ENCODE measurements around the gene ITGB5. TPM values are rescaled to one million over a fixed set of nuclear protein-coding genes. Genes with fewer than 3 reads are reported as not detected.

ITGB5 gene
- total RNA-seq, 1 experiment from 2014 or later = 67.2 TPM

DNA sequence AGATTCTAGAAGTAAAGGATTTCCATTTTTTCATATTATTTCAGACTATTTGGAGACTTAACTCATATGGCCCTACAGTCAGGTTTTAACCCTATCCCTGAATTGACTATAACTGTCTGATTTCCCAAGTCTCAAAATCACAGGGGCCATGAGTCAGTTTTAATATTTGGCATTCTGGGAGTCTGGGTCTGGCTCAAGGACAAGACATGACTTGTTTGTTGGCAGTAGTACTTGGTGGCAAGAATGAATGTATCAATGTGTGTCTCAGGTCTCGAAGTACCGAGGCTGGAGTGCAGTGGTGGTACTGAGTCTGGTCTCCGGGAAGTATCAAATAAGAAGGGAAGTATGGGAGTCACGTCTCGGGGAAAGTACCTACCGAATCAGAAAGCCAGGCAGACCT, 146.1 kb downstream of the ITGB5 start:
- Histone ChIP-seq H3K36me3 (ENCODE audit: low read depth, low read length) (peaks cover 33% of the 10 kb centered on the region), H3K4me1 (ENCODE audit: insufficient read depth, low read length) (no peaks in the 10 kb centered on the region), H3F3A (ENCODE audit: low read length, unreplicated experiment) (no peaks in the 10 kb centered on the region), H3K79me2 (ENCODE audit: low read length) (no peaks in the 10 kb centered on the region), H3K27me3 (ENCODE audit: low read length) (no peaks in the 10 kb centered on the region), H3K9me2 (replicated peaks; ENCODE audit: low read length) (no peaks in the 10 kb centered on the region), H3K4me3 (ENCODE audit: low read length) (no peak overlapping the region), H3K9ac (ENCODE audit: low read length) (no peak overlapping the region), H2AFZ (ENCODE audit: low read length) (no peak overlapping the region), H3K4me2 (ENCODE audit: low read length) (no peak overlapping the region), H3K9me3 (ENCODE audit: low read length) (no peaks in the 10 kb centered on the region), H4K20me1 (ENCODE audit: low read length) (no peaks in the 10 kb centered on the region), H3K27ac (ENCODE audit: low read length) (no peak overlapping the region)
- intact Hi-C loops (cut with micrococcal nuclease) = no loop called here
- no TSS peak for BruUV-seq (replicated peaks)
- TF ChIP-seq EZH2phosphoT487 (IDR thresholded peaks at IDR 0.05; ENCODE audit: borderline replicate concordance, low read length) = no peak
- TF ChIP-seq, protein P1, sequence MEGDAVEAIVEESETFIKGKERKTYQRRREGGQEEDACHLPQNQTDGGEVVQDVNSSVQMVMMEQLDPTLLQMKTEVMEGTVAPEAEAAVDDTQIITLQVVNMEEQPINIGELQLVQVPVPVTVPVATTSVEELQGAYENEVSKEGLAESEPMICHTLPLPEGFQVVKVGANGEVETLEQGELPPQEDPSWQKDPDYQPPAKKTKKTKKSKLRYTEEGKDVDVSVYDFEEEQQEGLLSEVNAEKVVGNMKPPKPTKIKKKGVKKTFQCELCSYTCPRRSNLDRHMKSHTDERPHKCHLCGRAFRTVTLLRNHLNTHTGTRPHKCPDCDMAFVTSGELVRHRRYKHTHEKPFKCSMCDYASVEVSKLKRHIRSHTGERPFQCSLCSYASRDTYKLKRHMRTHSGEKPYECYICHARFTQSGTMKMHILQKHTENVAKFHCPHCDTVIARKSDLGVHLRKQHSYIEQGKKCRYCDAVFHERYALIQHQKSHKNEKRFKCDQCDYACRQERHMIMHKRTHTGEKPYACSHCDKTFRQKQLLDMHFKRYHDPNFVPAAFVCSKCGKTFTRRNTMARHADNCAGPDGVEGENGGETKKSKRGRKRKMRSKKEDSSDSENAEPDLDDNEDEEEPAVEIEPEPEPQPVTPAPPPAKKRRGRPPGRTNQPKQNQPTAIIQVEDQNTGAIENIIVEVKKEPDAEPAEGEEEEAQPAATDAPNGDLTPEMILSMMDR (conservative IDR thresholded peaks at IDR 0.05; ENCODE audit: low read depth, low read length) = no peak
- TF ChIP-seq EZH2 (IDR thresholded peaks at IDR 0.05; ENCODE audit: low read length, unreplicated experiment) = no peak
- ChIA-PET POLR2A (ENCODE audit: unreplicated experiment) (no interaction called here), CTCF (no interaction called here)
- no peak for ATAC-seq
- DNase-seq = peak; percentile 13

DNA sequence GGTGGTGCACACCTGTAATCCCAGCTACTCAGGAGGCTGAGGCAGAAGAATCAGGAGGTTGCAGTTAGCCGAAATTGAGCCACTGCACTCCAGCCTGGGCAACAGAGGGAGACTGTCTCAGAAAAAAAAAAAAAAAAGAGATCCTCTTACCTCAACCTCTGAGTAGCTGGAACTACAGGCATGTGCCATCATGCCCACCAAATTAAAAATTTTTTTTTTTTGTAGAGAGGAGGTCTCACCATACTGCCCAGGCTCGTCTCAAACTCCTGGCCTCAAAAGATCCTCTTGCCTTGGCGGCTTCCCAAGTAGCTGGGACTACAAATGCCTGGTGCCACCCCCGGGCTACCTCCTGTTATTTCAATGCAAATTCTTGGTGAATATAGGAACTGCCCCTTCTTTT, 155.4 kb downstream of the ITGB5 start:
- intact Hi-C loops (cut with micrococcal nuclease) = no loop called here
- no peaks in the 10 kb centered on the region for H3K27me3 ChIP-seq (ENCODE audit: low read length)
- TF ChIP-seq EZH2phosphoT487 (IDR thresholded peaks at IDR 0.05; ENCODE audit: borderline replicate concordance, low read length) = no peak
- CTCF ChIA-PET = no interaction called here
- no peak overlapping the region; the same call in 1 of the 2 replicates for H3K9ac ChIP-seq (ENCODE audit: low read length)
- no peaks in the 10 kb centered on the region for H3K9me3 ChIP-seq (ENCODE audit: low read length)
- peak overlapping the region; percentile 77 for H3K4me2 ChIP-seq (ENCODE audit: low read length)
- no peak overlapping the region for H3K27ac ChIP-seq (ENCODE audit: low read length)
- H3K4me3 ChIP-seq (ENCODE audit: low read length) = peak overlapping the region; percentile 78
- peaks cover 48% of the 10 kb centered on the region for H3K79me2 ChIP-seq (ENCODE audit: low read length)
- no peak overlapping the region for H2AFZ ChIP-seq (ENCODE audit: low read length)
- POLR2A ChIA-PET (ENCODE audit: unreplicated experiment) = interaction anchor here (0.7 kb wide), 1 partner anchor 1938 kb away, joined by 4 read pairs; the partner anchor contains the start of gene HSPBAP1
- H3K36me3 ChIP-seq (ENCODE audit: low read depth, low read length) = peaks cover 5% of the 10 kb centered on the region; the same call in 1 of the 2 replicates
- peaks cover 15% of the 10 kb centered on the region for H3K4me1 ChIP-seq (ENCODE audit: insufficient read depth, low read length)
- no TSS peak for BruUV-seq (replicated peaks)
- H4K20me1 ChIP-seq (ENCODE audit: low read length) = peaks cover 15% of the 10 kb centered on the region; the same call in 1 of the 2 replicates
- ATAC-seq (no peak), DNase-seq (no peak)
- no peaks in the 10 kb centered on the region for H3F3A ChIP-seq (ENCODE audit: low read length, unreplicated experiment)
- no peaks in the 10 kb centered on the region for H3K9me2 ChIP-seq (replicated peaks; ENCODE audit: low read length)

DNA sequence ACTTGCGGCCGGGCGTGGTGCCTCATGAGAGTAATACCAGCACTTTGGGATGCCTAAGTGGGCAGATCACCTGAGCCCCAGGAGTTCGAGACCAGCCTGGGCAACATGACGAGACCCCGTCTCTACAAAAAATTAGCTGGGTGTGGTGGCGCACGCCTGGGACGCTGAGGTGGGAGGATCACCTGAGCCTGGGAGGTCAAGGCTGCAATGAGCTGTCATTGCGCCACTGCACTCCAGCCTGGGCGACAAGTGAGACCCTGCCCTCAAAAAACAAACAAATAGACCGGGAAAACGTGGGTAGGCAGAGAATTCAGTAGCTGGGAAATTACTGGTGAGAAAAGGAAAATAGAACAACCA, 156.2 kb downstream of the ITGB5 start:
- Histone ChIP-seq H3K79me2 (ENCODE audit: low read length) (peaks cover 48% of the 10 kb centered on the region), H3F3A (ENCODE audit: low read length, unreplicated experiment) (no peaks in the 10 kb centered on the region), H3K9me3 (ENCODE audit: low read length) (no peaks in the 10 kb centered on the region), H3K9ac (ENCODE audit: low read length) (peak overlapping the region; percentile 95), H3K4me3 (ENCODE audit: low read length) (peak overlapping the region; percentile 78), H3K4me2 (ENCODE audit: low read length) (peak overlapping the region; percentile 77), H3K27ac (ENCODE audit: low read length) (peak overlapping the region; percentile 44), H4K20me1 (ENCODE audit: low read length) (peaks cover 15% of the 10 kb centered on the region; the same call in 1 of the 2 replicates), H3K4me1 (ENCODE audit: insufficient read depth, low read length) (peaks cover 15% of the 10 kb centered on the region), H2AFZ (ENCODE audit: low read length) (peak overlapping the region; percentile 76; the same call in 1 of the 2 replicates), H3K9me2 (replicated peaks; ENCODE audit: low read length) (no peaks in the 10 kb centered on the region), H3K36me3 (ENCODE audit: low read depth, low read length) (peaks cover 5% of the 10 kb centered on the region; the same call in 1 of the 2 replicates), H3K27me3 (ENCODE audit: low read length) (no peaks in the 10 kb centered on the region)
- ATAC-seq = no peak
- DNase-seq = no peak
- POLR2A ChIA-PET (ENCODE audit: unreplicated experiment) = no interaction called here
- TF ChIP-seq EZH2phosphoT487 (IDR thresholded peaks at IDR 0.05; ENCODE audit: borderline replicate concordance, low read length) (no peak), EZH2 (IDR thresholded peaks at IDR 0.05; ENCODE audit: low read length, unreplicated experiment) (no peak)
- TF ChIP-seq, protein P1 (conservative IDR thresholded peaks at IDR 0.05; ENCODE audit: low read depth, low read length) = no peak
- CTCF ChIA-PET = no interaction called here
- intact Hi-C loops (cut with micrococcal nuclease) = no loop called here
- no TSS peak for BruUV-seq (replicated peaks)
